22Rv1 (cell line): ENCODE measurements around the gene LRRC36.

Experiments
- H3K27ac ChIP-seq: fragments of 450-650 bp; 2 replicates; pipeline ENCODE4 v1.5.1; 2017
- ZFX ChIP-seq: fragments of 450-650 bp; IDR thresholded peaks from 2 replicates; pipeline ENCODE4 v1.6.1; 2017; ENCODE audit warnings: antibody characterized with exemption, borderline replicate concordance
- TF ChIP-seq, protein P1 (sequence below): fragments of 450-650 bp; IDR thresholded peaks from 2 replicates; pipeline ENCODE4 v1.5.1; 2017; ENCODE audit warnings: mild to moderate bottlenecking

The LRRC36 gene

DNA sequence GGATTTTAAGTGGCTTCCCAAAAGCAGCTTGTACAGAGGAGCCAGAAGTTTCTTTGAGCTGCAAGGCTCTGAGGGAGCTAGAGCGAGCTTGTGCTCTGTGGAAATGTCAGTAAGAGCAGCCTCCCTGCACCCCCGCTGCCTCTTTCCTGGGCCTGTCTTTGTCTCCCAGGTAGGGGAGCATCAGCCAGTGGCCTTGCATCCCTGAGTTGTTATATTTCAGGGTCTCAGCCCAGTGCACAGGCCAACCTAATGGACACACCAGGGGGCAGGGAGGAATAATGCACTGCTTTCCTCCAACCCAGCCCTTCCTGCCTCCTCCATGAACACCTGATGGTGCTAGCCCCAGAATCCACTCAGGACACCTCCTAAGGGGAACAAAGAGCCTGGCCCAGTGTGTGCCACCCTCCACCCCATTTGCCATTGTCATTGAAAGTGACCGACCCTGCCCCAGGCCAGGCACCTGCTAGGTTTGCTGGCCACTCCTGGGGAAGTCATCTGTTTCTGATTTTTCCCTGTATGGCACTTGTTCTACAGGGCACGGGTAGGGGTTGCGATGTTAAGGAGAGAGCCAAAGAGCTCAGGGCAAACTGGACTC is 60.3 kb downstream of the LRRC36 start:
- no peak overlapping the region for H3K27ac ChIP-seq

DNA sequence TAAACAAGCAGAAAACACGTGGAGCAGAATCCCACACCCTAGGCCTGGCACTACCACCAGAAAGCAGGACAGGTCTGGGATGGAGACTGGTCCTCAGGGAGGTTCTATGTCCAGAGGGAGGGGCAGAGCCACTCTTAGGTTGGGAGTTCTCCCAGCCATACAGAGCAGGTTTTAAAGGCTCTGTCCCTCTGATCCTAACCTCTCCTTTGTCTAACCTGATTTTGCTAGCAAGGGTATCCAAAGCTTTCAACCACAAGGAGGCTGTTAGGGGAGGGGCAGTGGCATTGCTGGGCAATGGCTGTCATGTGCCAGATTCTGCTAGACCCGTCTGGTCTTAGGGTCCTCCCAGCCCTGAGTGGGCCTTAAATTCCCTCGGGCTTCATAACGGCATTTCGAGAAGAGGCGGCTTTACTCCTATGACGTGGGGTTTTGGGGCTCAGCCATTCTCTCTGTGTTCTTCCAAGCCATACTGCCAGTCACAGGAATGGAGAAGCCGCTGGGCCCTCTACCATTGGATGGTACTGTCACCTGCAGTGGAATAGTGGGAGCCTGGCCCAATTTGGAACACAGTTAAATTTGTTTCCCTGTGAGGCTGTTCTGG is 61.0 kb downstream of the LRRC36 start:
- no peak for TF ChIP-seq ZFX
- TF ChIP-seq, protein P1, sequence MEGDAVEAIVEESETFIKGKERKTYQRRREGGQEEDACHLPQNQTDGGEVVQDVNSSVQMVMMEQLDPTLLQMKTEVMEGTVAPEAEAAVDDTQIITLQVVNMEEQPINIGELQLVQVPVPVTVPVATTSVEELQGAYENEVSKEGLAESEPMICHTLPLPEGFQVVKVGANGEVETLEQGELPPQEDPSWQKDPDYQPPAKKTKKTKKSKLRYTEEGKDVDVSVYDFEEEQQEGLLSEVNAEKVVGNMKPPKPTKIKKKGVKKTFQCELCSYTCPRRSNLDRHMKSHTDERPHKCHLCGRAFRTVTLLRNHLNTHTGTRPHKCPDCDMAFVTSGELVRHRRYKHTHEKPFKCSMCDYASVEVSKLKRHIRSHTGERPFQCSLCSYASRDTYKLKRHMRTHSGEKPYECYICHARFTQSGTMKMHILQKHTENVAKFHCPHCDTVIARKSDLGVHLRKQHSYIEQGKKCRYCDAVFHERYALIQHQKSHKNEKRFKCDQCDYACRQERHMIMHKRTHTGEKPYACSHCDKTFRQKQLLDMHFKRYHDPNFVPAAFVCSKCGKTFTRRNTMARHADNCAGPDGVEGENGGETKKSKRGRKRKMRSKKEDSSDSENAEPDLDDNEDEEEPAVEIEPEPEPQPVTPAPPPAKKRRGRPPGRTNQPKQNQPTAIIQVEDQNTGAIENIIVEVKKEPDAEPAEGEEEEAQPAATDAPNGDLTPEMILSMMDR = no peak
- H3K27ac ChIP-seq = no peak overlapping the region

More for the DNA sequence above, 60.3 kb downstream of the LRRC36 start:
- TF ChIP-seq, protein P1 = no peak
- TF ChIP-seq ZFX = no peak

DNA sequence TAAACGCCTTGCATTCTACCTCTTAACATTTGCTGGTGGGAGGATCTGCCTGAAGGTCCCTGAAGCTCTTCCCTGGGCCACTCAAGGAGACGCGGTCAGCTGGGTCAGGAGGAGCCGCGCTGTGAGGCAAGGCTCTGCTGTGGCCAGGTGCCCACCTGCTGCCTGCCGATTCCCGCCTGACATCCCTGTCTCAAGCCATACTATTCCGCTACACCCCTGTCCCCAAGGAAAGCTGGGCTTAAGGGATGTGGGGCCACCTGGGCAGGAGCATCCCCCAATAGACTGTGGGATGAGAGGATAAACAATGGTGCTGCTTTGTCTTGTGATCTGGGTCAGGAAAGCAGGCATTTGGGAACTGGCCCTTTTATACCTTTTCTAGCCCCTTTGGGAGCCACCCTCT is 61.6 kb downstream of the LRRC36 start:
- no peak for TF ChIP-seq ZFX
- TF ChIP-seq, protein P1 = no peak
- no peak overlapping the region for H3K27ac ChIP-seq

GRCh38 chr16:67388591-67388990 is 62.0 kb downstream of the LRRC36 start:
- TF ChIP-seq, protein P1 = no peak
- no peak for TF ChIP-seq ZFX

DNA sequence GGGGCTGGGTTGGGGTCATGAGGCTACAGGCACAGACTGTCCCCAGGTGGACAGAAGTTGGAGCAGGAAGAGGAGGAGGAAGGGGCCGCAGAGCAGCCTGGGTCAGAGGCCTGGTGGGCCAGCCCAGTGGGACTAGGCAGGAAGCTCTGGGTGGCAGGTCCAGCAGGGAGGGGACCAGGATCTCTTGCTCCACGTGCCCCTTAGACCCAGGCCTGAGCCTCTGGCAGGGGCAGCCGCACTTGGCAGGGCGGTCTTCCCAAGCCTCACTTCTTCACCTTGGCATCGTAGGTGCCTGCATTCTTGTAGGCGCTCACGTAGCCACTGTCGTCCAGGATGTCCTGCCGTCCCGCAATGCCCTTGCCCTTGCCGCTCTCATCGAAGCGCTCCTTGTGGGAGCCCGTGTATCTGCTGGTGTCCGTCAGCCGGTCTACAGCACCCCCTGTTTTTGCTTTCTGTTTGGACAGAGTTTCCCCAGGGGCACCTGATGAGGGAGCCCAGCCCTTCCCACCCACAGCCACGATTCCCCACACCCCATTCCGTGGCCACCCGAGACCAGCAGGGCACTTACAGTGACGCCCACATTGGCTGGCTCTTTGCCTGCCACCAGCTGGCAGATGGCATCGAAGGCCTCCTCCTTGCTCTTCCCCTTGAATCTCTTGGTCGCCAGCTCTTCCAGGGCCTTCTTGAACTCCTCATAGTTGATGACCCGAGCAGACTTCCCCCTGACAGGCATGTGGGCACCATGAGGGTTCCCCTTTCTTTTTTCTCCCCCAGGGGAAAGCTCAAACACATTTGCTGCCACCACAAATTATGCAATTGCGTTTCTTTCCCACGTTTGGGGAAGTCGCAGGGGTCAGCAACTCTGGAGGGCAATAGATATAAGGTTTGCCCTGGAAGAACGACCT is 63.5 kb downstream of the LRRC36 start:
- TF ChIP-seq ZFX = no peak
- TF ChIP-seq, protein P1 = no peak
- H3K27ac ChIP-seq = no peak overlapping the region

More at GRCh38 chr16:67388591-67388990, 62.0 kb downstream of the LRRC36 start:
- no peak overlapping the region for H3K27ac ChIP-seq

GRCh38 chr16:67390816-67391423 is 64.3 kb downstream of the LRRC36 start:
- H3K27ac ChIP-seq = no peak overlapping the region
- TF ChIP-seq ZFX = no peak
- TF ChIP-seq, protein P1 = no peak
